ENCODE results near the gene ZFAND2A.
A peak's percentile ranks its signal among the peaks of the same experiment; 100 is the strongest.

GRCh38 chr7:1193593-1194424 lies 33.8 kb upstream of the ZFAND2A start:
- peak; percentile 73 for TF ChIP-seq CTCF (IDR thresholded peaks at IDR 0.05; ENCODE audit: low read depth, low read length)
- TF ChIP-seq POLR2A (IDR thresholded peaks at IDR 0.05; ENCODE audit: extremely low read depth, insufficient read length), result no peak
